Measurements from ENCODE around the gene MISP3.
"Not testable (repeated sequence)": the region's sequence is repeated elsewhere in the genome, so short reads cannot be mapped to it uniquely, and the experiment has no call there.

Gene MISP3

DNA sequence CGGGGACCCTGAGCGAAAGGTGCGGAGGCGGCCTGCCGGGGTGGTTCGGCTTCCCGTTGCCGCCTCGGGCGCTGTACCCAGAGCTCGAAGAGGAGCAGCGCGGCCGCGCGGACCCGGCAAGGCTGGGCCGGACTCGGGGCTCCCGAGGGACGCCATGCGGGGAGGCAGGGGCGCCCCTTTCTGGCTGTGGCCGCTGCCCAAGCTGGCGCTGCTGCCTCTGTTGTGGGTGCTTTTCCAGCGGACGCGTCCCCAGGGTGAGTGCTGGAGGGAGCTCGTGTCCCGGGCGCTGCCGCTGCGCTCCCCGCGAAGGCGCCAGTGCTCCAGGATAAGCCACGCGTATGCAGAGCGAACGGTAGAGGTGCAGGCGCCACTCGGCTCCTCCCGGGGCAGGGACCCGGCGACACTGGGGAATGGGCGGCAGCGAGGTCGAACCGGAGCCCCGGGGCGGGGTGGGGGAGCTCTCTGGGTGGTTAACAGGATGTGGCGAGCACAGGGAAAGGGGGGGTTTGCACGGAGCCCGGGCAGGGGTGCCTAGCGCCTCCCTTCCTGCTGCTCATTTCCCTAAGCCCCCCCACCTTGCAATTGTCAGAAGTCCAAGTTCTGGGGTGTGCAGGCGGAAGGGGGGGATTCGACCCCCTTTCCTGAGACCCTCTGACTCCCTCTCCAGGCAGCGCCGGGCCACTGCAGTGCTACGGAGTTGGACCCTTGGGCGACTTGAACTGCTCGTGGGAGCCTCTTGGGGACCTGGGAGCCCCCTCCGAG lies 40.7 kb upstream of the MISP3 start, which contains the start of gene IL27RA:
IL27RA (plus strand) TSS at position 44 of the 762 bp plus-strand sequence; CDS start at position 155, 111 bp downstream.
- peak; percentile 84 to 93 (median 92) for DNase-seq
- Histone ChIP-seq H3K4me3 (ENCODE audit: control insufficient read depth in 1 of 7, extremely low read depth in 1 of 7, insufficient read depth in 4 of 7, low read depth in 2 of 7, low read length in 6 of 7) (peak within 1 kb of the TSS; percentile 67 to 89 (median 84)), H3K27me3 (replicated peaks in 2 of 5; ENCODE audit: control insufficient read depth in 4 of 5, insufficient read depth in 5 of 5, low read length in 4 of 5) (no peaks in the 10 kb centered on the region), H3K4me1 (ENCODE audit: control extremely low read depth in 1 of 4, control insufficient read depth in 4 of 4, insufficient read depth in 4 of 4, low read length in 3 of 4) (peaks cover 0 to 14% (median 9%) of the 10 kb centered on the region in 4 experiments), H3K9me3 (ENCODE audit: control extremely low read depth in 1 of 5, control insufficient read depth in 4 of 5, insufficient read depth in 2 of 5, low read depth in 1 of 5, low read length in 4 of 5) (no peaks in the 10 kb centered on the region), H3K36me3 (ENCODE audit: control insufficient read depth in 4 of 4, insufficient read depth in 4 of 4, low read length in 3 of 4) (peaks cover 0 to 5% (median 2%) of the 10 kb centered on the region in 4 experiments), H3K27ac (ENCODE audit: insufficient read depth in 1 of 2, low read depth in 1 of 2, low read length in 2 of 2, poor library complexity in 1 of 2, severe bottlenecking in 2 of 2) (peak within 1 kb of the TSS; percentile 64 to 85)
- POLR2A ChIA-PET: interaction anchor here (0.6 to 1.5 kb wide), 8 partner anchors 11 to 160 kb away, joined by 3 to 7 read pairs (median 3); partner anchors contain the start of gene RFX1
- WGBS (ENCODE audit: insufficient coverage): 0% methylated on average over 38 of the region's 63 CpGs
- CTCF ChIA-PET: interaction anchor here (0.5 to 3.1 kb wide), 20 partner anchors 10 to 154 kb away, joined by 3 to 16 read pairs (median 4); partner anchors contain the start of genes MISP3, NANOS3 and RFX1

DNA sequence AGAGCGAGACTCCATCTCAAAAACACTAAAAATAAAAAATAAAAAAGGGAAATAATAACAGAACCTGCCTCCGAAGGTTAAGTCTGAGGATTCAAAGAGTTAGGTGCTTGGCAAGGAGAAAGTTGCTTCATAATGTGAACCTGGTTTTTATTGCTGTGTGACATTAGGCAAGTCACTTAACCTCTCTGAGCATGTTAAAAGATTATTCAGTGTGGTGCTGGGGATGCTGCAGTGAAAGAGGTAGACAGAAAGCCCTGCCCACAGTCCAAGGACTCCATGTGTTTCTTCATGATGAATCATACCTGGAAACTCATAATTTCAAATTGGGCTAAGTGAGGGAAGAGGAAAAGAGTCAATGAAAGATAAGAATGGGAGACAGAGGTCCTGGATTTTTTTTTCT lies 38.6 kb upstream of the MISP3 start:
- WGBS (ENCODE audit: insufficient coverage): 100% methylated on average over 1 of the region's 2 CpGs
- H3K36me3 ChIP-seq (ENCODE audit: control insufficient read depth in 4 of 4, insufficient read depth in 4 of 4, low read length in 3 of 4): peaks cover 0 to 11% (median 5%) of the 10 kb centered on the region in 4 experiments
- no peak overlapping the region for H3K27ac ChIP-seq (ENCODE audit: insufficient read depth in 1 of 2, low read depth in 1 of 2, low read length in 2 of 2, poor library complexity in 1 of 2, severe bottlenecking in 2 of 2)
- ChIA-PET POLR2A (no interaction called here), CTCF (interaction anchor here (1.1 to 3.1 kb wide), 3 partner anchors 10 to 25 kb away, joined by 4 to 8 read pairs (median 4); no protein-coding TSS in a partner anchor)
- DNase-seq: no peak
- H3K9me3 ChIP-seq (ENCODE audit: control extremely low read depth in 1 of 5, control insufficient read depth in 4 of 5, insufficient read depth in 2 of 5, low read depth in 1 of 5, low read length in 4 of 5): no peaks in the 10 kb centered on the region
- H3K27me3 ChIP-seq (replicated peaks in 2 of 5; ENCODE audit: control insufficient read depth in 4 of 5, insufficient read depth in 5 of 5, low read length in 4 of 5): no peaks in the 10 kb centered on the region
- peaks cover 0 to 14% (median 9%) of the 10 kb centered on the region in 4 experiments for H3K4me1 ChIP-seq (ENCODE audit: control extremely low read depth in 1 of 4, control insufficient read depth in 4 of 4, insufficient read depth in 4 of 4, low read length in 3 of 4)
- H3K4me3 ChIP-seq (ENCODE audit: control insufficient read depth in 1 of 7, extremely low read depth in 1 of 7, insufficient read depth in 4 of 7, low read depth in 2 of 7, low read length in 6 of 7): no peak overlapping the region

DNA sequence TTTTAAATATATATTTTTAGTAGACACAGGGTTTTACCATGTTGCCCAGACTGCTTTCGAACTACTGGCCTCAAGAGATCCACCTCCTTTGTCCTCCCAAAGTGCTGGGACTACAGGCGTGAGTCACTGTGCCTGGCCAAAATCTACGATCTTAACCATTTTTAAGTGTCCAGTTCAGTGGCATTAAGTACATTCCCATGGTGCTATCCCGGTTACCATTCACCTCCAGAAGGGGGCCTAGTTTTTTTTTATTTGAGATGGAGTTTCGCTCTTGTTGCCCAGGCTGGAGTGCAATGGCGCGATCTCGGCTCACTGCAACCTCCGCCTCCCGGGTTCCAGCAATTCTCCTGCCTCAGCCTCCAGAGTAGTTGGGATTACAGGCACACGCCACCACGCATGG lies 37.4 kb upstream of the MISP3 start:
- Histone ChIP-seq H3K36me3 (ENCODE audit: control insufficient read depth in 4 of 4, insufficient read depth in 4 of 4, low read length in 3 of 4) (peaks cover 0 to 21% (median 11%) of the 10 kb centered on the region in 4 experiments), H3K4me1 (ENCODE audit: control extremely low read depth in 1 of 4, control insufficient read depth in 4 of 4, insufficient read depth in 4 of 4, low read length in 3 of 4) (peaks cover 0 to 14% (median 9%) of the 10 kb centered on the region in 4 experiments)
- not testable (repeated sequence) for H3K4me3 ChIP-seq (ENCODE audit: control insufficient read depth in 1 of 7, extremely low read depth in 1 of 7, insufficient read depth in 4 of 7, low read depth in 2 of 7, low read length in 6 of 7); H3K27ac ChIP-seq (ENCODE audit: insufficient read depth in 1 of 2, low read depth in 1 of 2, low read length in 2 of 2, poor library complexity in 1 of 2, severe bottlenecking in 2 of 2); H3K9me3 ChIP-seq (ENCODE audit: control extremely low read depth in 1 of 5, control insufficient read depth in 4 of 5, insufficient read depth in 2 of 5, low read depth in 1 of 5, low read length in 4 of 5); DNase-seq; H3K27me3 ChIP-seq (replicated peaks in 2 of 5; ENCODE audit: control insufficient read depth in 4 of 5, insufficient read depth in 5 of 5, low read length in 4 of 5)
- POLR2A ChIA-PET: interaction anchor here (0.7 kb wide), 1 partner anchor 154 kb away, joined by 3 read pairs; no protein-coding TSS in a partner anchor
- CTCF ChIA-PET: interaction anchor here (1.3 to 2.6 kb wide), 3 partner anchors 11 to 25 kb away, joined by 3 to 8 read pairs (median 6); no protein-coding TSS in a partner anchor
- 99% methylated on average over 10 of the region's 12 CpGs for WGBS (ENCODE audit: insufficient coverage)

DNA sequence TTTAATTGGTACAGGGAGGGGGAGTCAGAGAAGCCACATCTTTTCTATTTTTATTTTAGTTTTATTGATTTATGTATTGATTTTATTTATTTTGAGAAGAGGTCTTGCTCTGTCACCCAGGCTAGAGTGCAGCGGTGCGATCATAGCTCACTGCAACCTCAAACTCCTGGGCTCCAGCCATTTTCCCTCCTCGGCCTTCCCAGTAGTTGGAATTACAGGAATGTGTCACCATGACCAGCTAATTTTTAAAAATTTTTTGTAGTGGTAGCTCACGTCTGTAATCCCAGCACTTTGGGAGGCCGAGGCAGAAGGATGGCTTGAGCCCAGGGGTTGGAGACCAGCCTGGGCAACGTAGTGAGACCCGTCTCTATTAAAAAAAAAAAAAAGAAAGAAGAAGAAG lies 36.9 kb upstream of the MISP3 start:
- ChIA-PET POLR2A (interaction anchor here (0.7 kb wide), 1 partner anchor 155 kb away, joined by 3 read pairs; no protein-coding TSS in a partner anchor), CTCF (interaction anchor here (1.3 to 2.6 kb wide), 3 partner anchors 10 to 24 kb away, joined by 3 to 8 read pairs (median 6); no protein-coding TSS in a partner anchor)
- DNase-seq: no peak
- no peak overlapping the region for H3K27ac ChIP-seq (ENCODE audit: insufficient read depth in 1 of 2, low read depth in 1 of 2, low read length in 2 of 2, poor library complexity in 1 of 2, severe bottlenecking in 2 of 2)
- no peaks in the 10 kb centered on the region for H3K27me3 ChIP-seq (replicated peaks in 2 of 5; ENCODE audit: control insufficient read depth in 4 of 5, insufficient read depth in 5 of 5, low read length in 4 of 5)
- H3K4me3 ChIP-seq (ENCODE audit: control insufficient read depth in 1 of 7, extremely low read depth in 1 of 7, insufficient read depth in 4 of 7, low read depth in 2 of 7, low read length in 6 of 7): no peak overlapping the region
- no peaks in the 10 kb centered on the region for H3K9me3 ChIP-seq (ENCODE audit: control extremely low read depth in 1 of 5, control insufficient read depth in 4 of 5, insufficient read depth in 2 of 5, low read depth in 1 of 5, low read length in 4 of 5)
- peaks cover 0 to 21% (median 13%) of the 10 kb centered on the region in 4 experiments for H3K36me3 ChIP-seq (ENCODE audit: control insufficient read depth in 4 of 4, insufficient read depth in 4 of 4, low read length in 3 of 4)
- H3K4me1 ChIP-seq (ENCODE audit: control extremely low read depth in 1 of 4, control insufficient read depth in 4 of 4, insufficient read depth in 4 of 4, low read length in 3 of 4): peaks cover 0 to 13% (median 9%) of the 10 kb centered on the region in 4 experiments
- 100% methylated on average over 2 of the region's 7 CpGs for WGBS (ENCODE audit: insufficient coverage)

DNA sequence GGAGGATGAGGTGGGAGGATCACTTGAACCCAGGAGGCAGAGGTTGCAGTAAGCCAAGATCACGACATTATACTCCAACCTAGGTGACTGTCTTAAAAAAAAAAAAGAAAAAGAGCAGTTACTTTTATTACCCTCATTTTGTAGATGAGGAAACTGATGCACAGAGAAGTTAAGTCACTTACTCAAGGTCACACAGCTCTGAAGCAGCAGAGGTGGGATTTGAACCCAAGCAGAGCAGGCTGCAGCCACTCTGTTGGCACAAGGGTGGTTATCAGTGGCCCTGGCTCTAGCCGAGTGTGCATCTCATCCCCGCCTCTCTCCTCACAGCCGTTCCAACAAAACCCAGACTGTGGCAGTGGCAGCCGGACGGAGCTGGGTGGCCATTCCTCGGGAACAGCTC lies 33.4 kb upstream of the MISP3 start:
- peaks cover 0 to 6% (median 2%) of the 10 kb centered on the region in 4 experiments for H3K4me1 ChIP-seq (ENCODE audit: control extremely low read depth in 1 of 4, control insufficient read depth in 4 of 4, insufficient read depth in 4 of 4, low read length in 3 of 4)
- POLR2A ChIA-PET: no interaction called here
- 98% methylated on average over 6 of the region's 7 CpGs for WGBS (ENCODE audit: insufficient coverage)
- H3K4me3 ChIP-seq (ENCODE audit: control insufficient read depth in 1 of 7, extremely low read depth in 1 of 7, insufficient read depth in 4 of 7, low read depth in 2 of 7, low read length in 6 of 7): no peak overlapping the region
- H3K27me3 ChIP-seq (replicated peaks in 2 of 5; ENCODE audit: control insufficient read depth in 4 of 5, insufficient read depth in 5 of 5, low read length in 4 of 5): no peaks in the 10 kb centered on the region
- no peaks in the 10 kb centered on the region for H3K9me3 ChIP-seq (ENCODE audit: control extremely low read depth in 1 of 5, control insufficient read depth in 4 of 5, insufficient read depth in 2 of 5, low read depth in 1 of 5, low read length in 4 of 5)
- CTCF ChIA-PET: interaction anchor here (0.6 to 1.5 kb wide), 3 partner anchors 9 to 34 kb away, joined by 3 to 6 read pairs (median 3); partner anchors contain the start of gene MISP3
- no peak for DNase-seq
- H3K27ac ChIP-seq (ENCODE audit: insufficient read depth in 1 of 2, low read depth in 1 of 2, low read length in 2 of 2, poor library complexity in 1 of 2, severe bottlenecking in 2 of 2): no peak overlapping the region
- H3K36me3 ChIP-seq (ENCODE audit: control insufficient read depth in 4 of 4, insufficient read depth in 4 of 4, low read length in 3 of 4): peaks cover under 1 to 28% (median 16%) of the 10 kb centered on the region in 4 experiments

DNA sequence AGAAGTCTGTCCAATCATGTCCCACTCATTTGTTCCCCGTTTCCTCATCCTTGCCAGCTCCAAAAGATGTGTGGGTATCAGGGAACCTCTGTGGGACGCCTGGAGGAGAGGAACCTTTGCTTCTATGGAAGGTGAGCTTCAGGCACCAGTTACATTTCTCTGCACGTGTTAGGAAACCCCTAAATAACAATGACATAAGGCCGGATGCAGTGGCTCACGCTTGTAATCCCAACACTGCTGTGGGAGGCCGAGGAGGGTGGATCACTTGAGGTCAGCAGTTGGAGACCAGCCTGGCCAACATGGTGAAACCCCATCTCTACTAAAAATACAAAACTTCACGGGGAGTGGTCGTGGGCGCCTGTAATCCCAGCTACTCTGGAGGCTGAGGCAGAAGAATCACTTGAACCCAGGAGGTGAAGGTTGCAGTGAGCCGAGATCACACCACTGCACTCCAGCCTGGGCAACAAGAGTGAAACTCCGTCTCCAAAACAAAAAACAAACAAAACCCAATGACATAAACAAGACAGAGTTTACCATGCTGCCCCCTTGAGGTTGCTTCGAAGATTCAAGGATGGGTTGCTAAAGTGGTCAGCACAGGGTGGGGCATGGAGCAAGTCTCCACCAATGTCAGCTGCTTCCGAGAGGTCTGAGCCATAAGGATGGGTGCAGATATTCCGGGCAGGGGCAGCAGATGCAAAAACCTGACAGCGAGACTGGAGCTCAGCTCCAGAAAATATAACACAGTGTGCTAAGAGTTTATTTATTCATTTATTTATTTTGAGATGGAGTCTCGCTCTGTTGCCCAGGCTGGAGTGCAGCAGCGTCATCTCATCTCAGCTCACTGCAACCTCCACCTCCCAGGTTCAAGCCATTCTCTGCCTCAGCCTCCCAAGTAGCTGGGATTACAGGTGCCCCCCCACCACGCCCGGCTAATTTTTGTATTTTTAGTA lies 29.7 kb upstream of the MISP3 start:
- H3K4me3 ChIP-seq (ENCODE audit: control insufficient read depth in 1 of 7, extremely low read depth in 1 of 7, insufficient read depth in 4 of 7, low read depth in 2 of 7, low read length in 6 of 7); H3K27me3 ChIP-seq (replicated peaks in 2 of 5; ENCODE audit: control insufficient read depth in 4 of 5, insufficient read depth in 5 of 5, low read length in 4 of 5); H3K9me3 ChIP-seq (ENCODE audit: control extremely low read depth in 1 of 5, control insufficient read depth in 4 of 5, insufficient read depth in 2 of 5, low read depth in 1 of 5, low read length in 4 of 5); H3K4me1 ChIP-seq (ENCODE audit: control extremely low read depth in 1 of 4, control insufficient read depth in 4 of 4, insufficient read depth in 4 of 4, low read length in 3 of 4): not testable (repeated sequence)
- 74% methylated on average over 9 of the region's 19 CpGs for WGBS (ENCODE audit: insufficient coverage)
- peak overlapping the region; percentile 61 to 87 for H3K27ac ChIP-seq (ENCODE audit: insufficient read depth in 1 of 2, low read depth in 1 of 2, low read length in 2 of 2, poor library complexity in 1 of 2, severe bottlenecking in 2 of 2)
- peak; percentile 84 to 87 (median 86) for DNase-seq
- ChIA-PET CTCF (interaction anchor here (0.6 to 2.9 kb wide), 24 partner anchors 9 to 298 kb away, joined by 3 to 22 read pairs (median 4); partner anchors contain the start of genes IL27RA and RLN3), POLR2A (interaction anchor here (0.5 to 1.1 kb wide), 5 partner anchors 11 to 359 kb away, joined by 3 to 5 read pairs (median 3); partner anchors contain the start of gene IL27RA)
- H3K36me3 ChIP-seq (ENCODE audit: control insufficient read depth in 4 of 4, insufficient read depth in 4 of 4, low read length in 3 of 4): peaks cover 5 to 37% (median 20%) of the 10 kb centered on the region in 4 experiments

All from common myeloid progenitor, CD34-positive (primary cell).